ENCODE measurements around the gene ZC3H18. TPM values are rescaled to one million over a fixed set of nuclear protein-coding genes. Genes with fewer than 3 reads are reported as not detected.

Gene ZC3H18
- total and polyA plus RNA-seq, 2 experiments from 2014 or later, result 30.0 to 40.7 TPM

DNA sequence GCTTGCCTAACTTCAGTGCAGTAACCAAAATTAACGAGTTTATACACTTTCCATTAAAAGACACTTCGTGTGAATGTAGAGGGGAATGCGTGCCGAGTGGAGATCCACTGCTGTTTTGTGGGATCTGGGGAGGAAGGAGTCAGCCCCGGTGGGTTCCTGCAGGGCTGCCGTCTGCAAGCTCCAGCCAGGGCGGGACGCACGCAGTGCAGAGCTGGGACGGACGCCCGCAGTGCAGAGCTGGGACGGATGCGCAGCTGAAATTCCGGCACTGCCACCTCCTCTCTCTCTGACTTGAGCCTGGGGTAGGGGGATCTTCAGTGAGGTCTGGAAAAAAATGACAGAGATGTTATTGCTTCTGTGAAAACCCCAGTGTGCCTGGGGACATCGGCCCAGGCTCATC is 16.5 kb upstream of the ZC3H18 start:
- Mint-ChIP-seq H3K4me1 (peaks cover under 1% of the 10 kb centered on the region; the same call in 2 of the 3 replicates), H3K9me3 (peaks cover under 1% of the 10 kb centered on the region; the same call in 1 of the 3 replicates), H3K27me3 (ENCODE audit: insufficient read depth, low read depth, poor library complexity) (peaks cover 14% of the 10 kb centered on the region), H3K36me3 (ENCODE audit: low read depth) (peaks cover under 1% of the 10 kb centered on the region; the same call in 1 of the 3 replicates), H3K4me3 (no peak overlapping the region), H3K27ac (no peak overlapping the region)
- Histone ChIP-seq H4K20me1 (replicated peaks; ENCODE audit: insufficient read depth) (no peaks in the 10 kb centered on the region), H3K4me2 (no peak overlapping the region), H3K79me2 (replicated peaks; ENCODE audit: insufficient read depth) (no peaks in the 10 kb centered on the region), H3K27ac (ENCODE audit: low read depth) (no peak overlapping the region), H3K36me3 (ENCODE audit: insufficient read depth) (no peaks in the 10 kb centered on the region), H3K4me3 (no peak overlapping the region), H3K9me2 (ENCODE audit: insufficient read depth) (no peaks in the 10 kb centered on the region), H2AFZ (no peak overlapping the region), H3K4me1 (ENCODE audit: insufficient read depth) (no peaks in the 10 kb centered on the region), H3F3A (replicated peaks; ENCODE audit: low read depth) (no peaks in the 10 kb centered on the region), H3K27me3 (ENCODE audit: insufficient read depth) (no peaks in the 10 kb centered on the region)
- ATAC-seq (no peak), DNase-seq (ENCODE audit: low spot score) (no peak)
- TF ChIP-seq CREB1 (CRISPR knock-in tag; IDR thresholded peaks at IDR 0.05; ENCODE audit: low read depth), result no peak
- TF ChIP-seq, protein P1, sequence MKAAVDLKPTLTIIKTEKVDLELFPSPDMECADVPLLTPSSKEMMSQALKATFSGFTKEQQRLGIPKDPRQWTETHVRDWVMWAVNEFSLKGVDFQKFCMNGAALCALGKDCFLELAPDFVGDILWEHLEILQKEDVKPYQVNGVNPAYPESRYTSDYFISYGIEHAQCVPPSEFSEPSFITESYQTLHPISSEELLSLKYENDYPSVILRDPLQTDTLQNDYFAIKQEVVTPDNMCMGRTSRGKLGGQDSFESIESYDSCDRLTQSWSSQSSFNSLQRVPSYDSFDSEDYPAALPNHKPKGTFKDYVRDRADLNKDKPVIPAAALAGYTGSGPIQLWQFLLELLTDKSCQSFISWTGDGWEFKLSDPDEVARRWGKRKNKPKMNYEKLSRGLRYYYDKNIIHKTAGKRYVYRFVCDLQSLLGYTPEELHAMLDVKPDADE (IDR thresholded peaks at IDR 0.05), result no peak
- no peak for TF ChIP-seq NANOG (IDR thresholded peaks at IDR 0.05; ENCODE audit: borderline replicate concordance)
- no peak for TF ChIP-seq STAT1 (IDR thresholded peaks at IDR 0.05; ENCODE audit: unreplicated experiment)
- TF ChIP-seq, protein P2, sequence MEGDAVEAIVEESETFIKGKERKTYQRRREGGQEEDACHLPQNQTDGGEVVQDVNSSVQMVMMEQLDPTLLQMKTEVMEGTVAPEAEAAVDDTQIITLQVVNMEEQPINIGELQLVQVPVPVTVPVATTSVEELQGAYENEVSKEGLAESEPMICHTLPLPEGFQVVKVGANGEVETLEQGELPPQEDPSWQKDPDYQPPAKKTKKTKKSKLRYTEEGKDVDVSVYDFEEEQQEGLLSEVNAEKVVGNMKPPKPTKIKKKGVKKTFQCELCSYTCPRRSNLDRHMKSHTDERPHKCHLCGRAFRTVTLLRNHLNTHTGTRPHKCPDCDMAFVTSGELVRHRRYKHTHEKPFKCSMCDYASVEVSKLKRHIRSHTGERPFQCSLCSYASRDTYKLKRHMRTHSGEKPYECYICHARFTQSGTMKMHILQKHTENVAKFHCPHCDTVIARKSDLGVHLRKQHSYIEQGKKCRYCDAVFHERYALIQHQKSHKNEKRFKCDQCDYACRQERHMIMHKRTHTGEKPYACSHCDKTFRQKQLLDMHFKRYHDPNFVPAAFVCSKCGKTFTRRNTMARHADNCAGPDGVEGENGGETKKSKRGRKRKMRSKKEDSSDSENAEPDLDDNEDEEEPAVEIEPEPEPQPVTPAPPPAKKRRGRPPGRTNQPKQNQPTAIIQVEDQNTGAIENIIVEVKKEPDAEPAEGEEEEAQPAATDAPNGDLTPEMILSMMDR (conservative IDR thresholded peaks at IDR 0.05; ENCODE audit: low read depth in 2 of 2), result no peak
- TF ChIP-seq EZH2phosphoT487 (IDR thresholded peaks at IDR 0.05; ENCODE audit: unreplicated experiment), result no peak
- TF ChIP-seq POLR2AphosphoS5 (IDR thresholded peaks at IDR 0.05; ENCODE audit: low read depth), result no peak
- TF ChIP-seq ZNF331 (CRISPR knock-in tag; IDR thresholded peaks at IDR 0.05; ENCODE audit: low read depth), result no peak
- TF ChIP-seq JUNB (IDR thresholded peaks at IDR 0.05; ENCODE audit: unreplicated experiment), result no peak
- no peak for TF ChIP-seq ZNF114 (CRISPR knock-in tag; IDR thresholded peaks at IDR 0.05)
- TF ChIP-seq EZH2 (IDR thresholded peaks at IDR 0.05; ENCODE audit: low read depth, unreplicated experiment), result no peak

DNA sequence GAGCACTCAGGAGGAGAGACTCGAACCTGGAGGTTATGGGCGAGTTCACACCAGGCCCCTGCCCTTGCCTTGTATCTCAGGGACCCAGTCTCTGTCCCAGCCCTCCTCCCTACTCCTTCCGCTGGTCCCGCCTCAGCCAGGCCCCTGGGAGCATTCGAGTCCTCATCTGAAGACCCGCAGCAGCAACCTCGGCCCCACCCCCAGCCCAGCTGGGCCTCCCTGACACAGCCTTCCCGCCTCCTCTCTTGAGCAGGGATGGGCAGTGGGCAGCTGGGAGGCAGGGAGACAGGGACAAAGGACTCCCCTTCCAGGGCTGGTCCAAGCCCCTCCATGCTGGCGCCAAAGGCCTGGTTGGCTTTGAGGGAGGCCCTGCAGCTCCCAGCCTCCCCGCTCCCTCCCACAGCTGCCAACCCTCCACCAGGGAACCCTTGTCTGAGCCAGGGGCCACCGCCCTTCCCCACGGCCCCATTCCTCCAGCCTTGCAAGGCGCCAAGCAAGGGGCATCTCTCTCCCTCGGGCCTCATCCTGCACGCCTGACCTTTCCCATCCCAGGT is 15.4 kb upstream of the ZC3H18 start:
- H3K4me1 Mint-ChIP-seq, result peaks cover 3% of the 10 kb centered on the region; the same call in 2 of the 3 replicates
- no peaks in the 10 kb centered on the region for H3F3A ChIP-seq (replicated peaks; ENCODE audit: low read depth)
- no peak overlapping the region for H3K4me2 ChIP-seq
- H3K4me3 Mint-ChIP-seq, result no peak overlapping the region
- H3K4me3 ChIP-seq, result no peak overlapping the region
- TF ChIP-seq EZH2phosphoT487 (IDR thresholded peaks at IDR 0.05; ENCODE audit: unreplicated experiment) (no peak), CREB1 (CRISPR knock-in tag; IDR thresholded peaks at IDR 0.05; ENCODE audit: low read depth) (no peak), JUNB (IDR thresholded peaks at IDR 0.05; ENCODE audit: unreplicated experiment) (no peak), ZNF114 (CRISPR knock-in tag; IDR thresholded peaks at IDR 0.05) (no peak), ZNF331 (CRISPR knock-in tag; IDR thresholded peaks at IDR 0.05; ENCODE audit: low read depth) (no peak), EZH2 (IDR thresholded peaks at IDR 0.05; ENCODE audit: low read depth, unreplicated experiment) (no peak), POLR2AphosphoS5 (IDR thresholded peaks at IDR 0.05; ENCODE audit: low read depth) (no peak)
- TF ChIP-seq, protein P2 (conservative IDR thresholded peaks at IDR 0.05; ENCODE audit: low read depth in 2 of 2), result no peak
- TF ChIP-seq, protein P1 (IDR thresholded peaks at IDR 0.05), result no peak
- no peaks in the 10 kb centered on the region for H3K79me2 ChIP-seq (replicated peaks; ENCODE audit: insufficient read depth)
- no peaks in the 10 kb centered on the region for H4K20me1 ChIP-seq (replicated peaks; ENCODE audit: insufficient read depth)
- ATAC-seq, result peak; percentile 17
- H3K27me3 ChIP-seq (ENCODE audit: insufficient read depth), result no peaks in the 10 kb centered on the region
- peaks cover 3% of the 10 kb centered on the region; the same call in 1 of the 3 replicates for H3K9me3 Mint-ChIP-seq
- no peaks in the 10 kb centered on the region for H3K4me1 ChIP-seq (ENCODE audit: insufficient read depth)
- H2AFZ ChIP-seq, result no peak overlapping the region
- H3K36me3 ChIP-seq (ENCODE audit: insufficient read depth), result no peaks in the 10 kb centered on the region
- H3K27ac Mint-ChIP-seq, result no peak overlapping the region
- peaks cover 18% of the 10 kb centered on the region for H3K27me3 Mint-ChIP-seq (ENCODE audit: insufficient read depth, low read depth, poor library complexity)
- no peak overlapping the region for H3K27ac ChIP-seq (ENCODE audit: low read depth)
- no peaks in the 10 kb centered on the region for H3K9me2 ChIP-seq (ENCODE audit: insufficient read depth)
- peaks cover 3% of the 10 kb centered on the region; the same call in 1 of the 3 replicates for H3K36me3 Mint-ChIP-seq (ENCODE audit: low read depth)
- no peak for DNase-seq (ENCODE audit: low spot score)
